Neural crest cell (in vitro differentiated cells): Measurements from ENCODE around the gene MLKL. TPM values are rescaled to one million over a fixed set of nuclear protein-coding genes. Genes with fewer than 3 reads are reported as not detected.
A peak's percentile ranks its signal among the peaks of the same experiment; 100 is the strongest.

Experiments
- DNase-seq: peaks from one replicate; pipeline ENCODE4 v3.0.0; 2021; ENCODE audit warnings: low read depth, mixed read lengths, low spot score
- H3K27ac Mint-ChIP-seq: one replicate; pipeline ENCODE4 v1.8.0; 2021; ENCODE audit warnings: mild to moderate bottlenecking, mixed read lengths; ENCODE audit not compliant: unreplicated experiment
- H3K27me3 Mint-ChIP-seq: 2 replicates; pipeline ENCODE4 v1.8.0; 2021; ENCODE audit warnings: low read depth, mild to moderate bottlenecking, mixed read lengths
- H3K36me3 Mint-ChIP-seq: 2 replicates; pipeline ENCODE4 v1.8.0; 2021; ENCODE audit warnings: low read depth, mild to moderate bottlenecking, mixed read lengths
- H3K4me1 Mint-ChIP-seq: 2 replicates; pipeline ENCODE4 v1.8.0; 2021; ENCODE audit warnings: mixed read lengths
- H3K4me3 Mint-ChIP-seq: one replicate; pipeline ENCODE4 v1.8.0; 2021; ENCODE audit warnings: mild to moderate bottlenecking, mixed read lengths
- H3K9me3 Mint-ChIP-seq: 2 replicates; pipeline ENCODE4 v1.8.0; 2021; ENCODE audit warnings: mixed read lengths
- total RNA-seq: library from RNA; stranded (reverse); gene quantifications from 2 replicates; pipeline ENCODE4 v1.2.1, GENCODE V29; 2021
- TF ChIP-seq, protein P1 (sequence below): fragments of 200-600 bp; sonication (generic); conservative IDR thresholded peaks from 2 replicates; pipeline ENCODE4 v1.5.0; 2021; ENCODE audit warnings: antibody characterized with exemption, mild to moderate bottlenecking

Gene MLKL
- total RNA-seq, 1 donor from 2014 or later: not detected

DNA sequence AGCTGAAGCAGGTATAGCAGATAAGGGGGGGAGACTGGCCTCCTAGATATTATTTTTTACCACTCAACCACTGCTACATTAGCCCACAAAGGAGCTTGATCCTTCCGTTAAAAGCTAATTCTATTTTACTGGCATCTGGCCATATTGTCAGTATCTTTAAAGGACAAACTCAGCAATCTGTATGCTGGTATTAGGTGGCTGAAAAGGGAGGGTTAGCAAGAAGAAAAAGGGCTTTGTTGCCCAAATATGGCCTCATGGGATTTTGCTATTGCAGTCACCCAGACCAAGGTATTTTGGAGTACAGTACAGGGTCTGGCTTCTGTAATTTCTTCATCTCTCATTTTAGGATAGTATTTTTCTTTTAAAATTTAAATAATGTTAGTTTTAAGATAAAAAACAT, 48.4 kb downstream of the MLKL start:
- H3K9me3 Mint-ChIP-seq: no peaks in the 10 kb centered on the region
- peaks cover 4% of the 10 kb centered on the region for H3K4me1 Mint-ChIP-seq
- peaks cover 9% of the 10 kb centered on the region for H3K36me3 Mint-ChIP-seq

DNA sequence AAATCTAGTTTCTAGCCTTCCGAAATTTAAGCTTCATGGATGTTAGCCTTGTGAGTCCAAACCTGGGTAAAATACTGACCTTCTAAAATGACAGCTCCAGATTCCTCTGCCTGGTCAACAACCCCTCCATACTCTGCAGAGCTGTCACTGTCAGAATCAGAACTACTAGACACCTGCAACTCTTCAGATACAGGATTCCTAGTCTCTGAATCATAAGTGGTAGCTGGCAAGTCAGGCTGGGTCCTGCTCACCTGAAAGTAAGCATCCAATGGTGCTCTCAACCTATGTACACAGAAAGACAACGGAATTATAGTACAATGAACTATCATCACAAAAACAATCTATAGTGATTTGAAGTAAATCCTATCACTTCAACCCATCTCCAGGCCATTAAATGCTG, 48.8 kb downstream of the MLKL start:
- TF ChIP-seq, protein P1, sequence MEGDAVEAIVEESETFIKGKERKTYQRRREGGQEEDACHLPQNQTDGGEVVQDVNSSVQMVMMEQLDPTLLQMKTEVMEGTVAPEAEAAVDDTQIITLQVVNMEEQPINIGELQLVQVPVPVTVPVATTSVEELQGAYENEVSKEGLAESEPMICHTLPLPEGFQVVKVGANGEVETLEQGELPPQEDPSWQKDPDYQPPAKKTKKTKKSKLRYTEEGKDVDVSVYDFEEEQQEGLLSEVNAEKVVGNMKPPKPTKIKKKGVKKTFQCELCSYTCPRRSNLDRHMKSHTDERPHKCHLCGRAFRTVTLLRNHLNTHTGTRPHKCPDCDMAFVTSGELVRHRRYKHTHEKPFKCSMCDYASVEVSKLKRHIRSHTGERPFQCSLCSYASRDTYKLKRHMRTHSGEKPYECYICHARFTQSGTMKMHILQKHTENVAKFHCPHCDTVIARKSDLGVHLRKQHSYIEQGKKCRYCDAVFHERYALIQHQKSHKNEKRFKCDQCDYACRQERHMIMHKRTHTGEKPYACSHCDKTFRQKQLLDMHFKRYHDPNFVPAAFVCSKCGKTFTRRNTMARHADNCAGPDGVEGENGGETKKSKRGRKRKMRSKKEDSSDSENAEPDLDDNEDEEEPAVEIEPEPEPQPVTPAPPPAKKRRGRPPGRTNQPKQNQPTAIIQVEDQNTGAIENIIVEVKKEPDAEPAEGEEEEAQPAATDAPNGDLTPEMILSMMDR: no peak
- no peaks in the 10 kb centered on the region for H3K9me3 Mint-ChIP-seq
- H3K27me3 Mint-ChIP-seq: no peaks in the 10 kb centered on the region

More for the DNA sequence above, 48.4 kb downstream of the MLKL start:
- Mint-ChIP-seq H3K4me3 (no peak overlapping the region), H3K27me3 (no peaks in the 10 kb centered on the region), H3K27ac (no peak overlapping the region)
- TF ChIP-seq, protein P1: no peak
- no peak for DNase-seq

GRCh38 chr16:74650966-74651567, 49.6 kb downstream of the MLKL start:
- TF ChIP-seq, protein P1: peak; percentile 68
- peak; percentile 6 for DNase-seq
- H3K27me3 Mint-ChIP-seq: no peaks in the 10 kb centered on the region
- no peak overlapping the region for H3K27ac Mint-ChIP-seq
- no peak overlapping the region for H3K4me3 Mint-ChIP-seq
- H3K4me1 Mint-ChIP-seq: peaks cover 4% of the 10 kb centered on the region
- H3K36me3 Mint-ChIP-seq: peaks cover 6% of the 10 kb centered on the region
- H3K9me3 Mint-ChIP-seq: no peaks in the 10 kb centered on the region

More for the DNA sequence above, 48.8 kb downstream of the MLKL start:
- DNase-seq: no peak
- peaks cover 4% of the 10 kb centered on the region for H3K4me1 Mint-ChIP-seq
- H3K4me3 Mint-ChIP-seq: no peak overlapping the region
- H3K36me3 Mint-ChIP-seq: peaks cover 7% of the 10 kb centered on the region
- H3K27ac Mint-ChIP-seq: peak overlapping the region; percentile 5

- H3K9me3 Mint-ChIP-seq: no peaks in the 10 kb centered on the region
- H3K4me3 Mint-ChIP-seq: no peak overlapping the region
- peaks cover 4% of the 10 kb centered on the region for H3K4me1 Mint-ChIP-seq
- TF ChIP-seq, protein P1: no peak
- no peak for DNase-seq
- no peaks in the 10 kb centered on the region for H3K27me3 Mint-ChIP-seq
- H3K36me3 Mint-ChIP-seq: peaks cover 6% of the 10 kb centered on the region
- H3K27ac Mint-ChIP-seq: no peak overlapping the region
Measured at GRCh38 chr16:74649839-74650504, 50.7 kb downstream of the MLKL start.

DNA sequence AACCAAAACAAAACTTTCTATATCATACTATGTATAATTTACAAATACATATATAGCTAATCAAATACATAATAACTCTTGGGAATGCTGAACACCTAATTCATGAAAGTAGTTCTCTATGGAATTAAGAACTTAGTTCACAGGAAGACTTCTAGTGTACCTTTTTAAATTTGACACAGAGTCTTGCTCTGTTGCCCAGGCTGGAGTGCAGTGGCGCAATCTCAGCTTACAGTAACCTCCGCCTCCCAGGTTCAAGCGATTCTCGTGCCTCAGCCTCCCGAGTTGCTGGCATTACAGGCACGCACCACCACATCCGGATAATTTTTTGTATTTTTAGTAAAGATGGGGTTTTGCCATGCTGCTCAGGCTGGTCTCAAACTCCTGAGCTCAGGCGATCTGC, 58.7 kb downstream of the MLKL start:
- Mint-ChIP-seq H3K9me3 (no peaks in the 10 kb centered on the region), H3K27me3 (no peaks in the 10 kb centered on the region), H3K4me3 (no peak overlapping the region), H3K4me1 (no peaks in the 10 kb centered on the region), H3K36me3 (peaks cover 5% of the 10 kb centered on the region), H3K27ac (no peak overlapping the region)
- TF ChIP-seq, protein P1: no peak
- DNase-seq: no peak
